Stimulated activated naive CD8-positive, alpha-beta T cell treated with anti-CD3 and anti-CD28 coated beads, Interleukin-15, Interleukin-2, amounts not matched to agents 100 U/mL and 50 U/mL, for 24 hours (primary cell): Measurements from ENCODE around the gene GYG1.
"Not testable (repeated sequence)": the region's sequence is repeated elsewhere in the genome, so short reads cannot be mapped to it uniquely, and the experiment has no call there.

Experiments used
- ATAC-seq: fragments of 150-1000 bp; cut with Tn5 transposase; one replicate; pipeline ENCODE4 v1.10.0; 2021
- DNase-seq: peaks from one replicate; pipeline ENCODE4 v3.0.0; 2021

The GYG1 gene

GRCh38 chr3:148987551-148987950 is 3.8 kb upstream of the GYG1 start:
- not testable (repeated sequence) for DNase-seq, ATAC-seq

- DNase-seq, result no peak
- ATAC-seq, result no peak
Observed at GRCh38 chr3:148990236-148990635, 1.1 kb upstream of the GYG1 start.

DNA sequence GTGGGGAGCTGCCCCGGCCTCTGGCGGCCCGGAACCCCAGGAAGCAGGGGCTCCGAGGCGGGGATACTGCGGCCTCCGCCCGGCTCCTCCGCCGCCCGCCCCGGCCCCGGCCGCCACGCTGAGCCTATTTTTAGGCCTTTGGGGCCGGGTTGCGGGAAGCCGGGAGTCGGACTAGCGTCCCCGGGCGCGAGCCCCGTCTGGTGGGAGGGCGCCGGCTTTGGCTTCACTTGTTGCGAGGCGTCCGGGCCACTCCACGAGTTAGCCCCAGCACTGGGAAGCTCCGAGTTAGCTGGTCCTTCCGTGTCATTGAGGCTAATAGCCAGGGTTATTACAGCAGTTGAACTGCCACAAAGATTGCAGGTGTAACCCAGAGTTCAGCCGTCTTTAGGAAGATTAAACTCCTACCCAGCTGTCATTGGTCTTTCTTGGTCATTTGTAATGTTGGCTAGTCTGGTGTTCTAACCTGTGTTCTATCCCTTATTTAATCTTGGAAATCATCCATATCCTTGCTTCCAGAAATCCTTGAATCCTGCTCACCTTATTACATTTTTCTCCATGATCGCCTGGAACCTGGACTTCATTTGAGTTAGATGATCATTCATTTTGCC is 791 bp downstream of the GYG1 start:
- ATAC-seq, result peak; percentile 7

DNA sequence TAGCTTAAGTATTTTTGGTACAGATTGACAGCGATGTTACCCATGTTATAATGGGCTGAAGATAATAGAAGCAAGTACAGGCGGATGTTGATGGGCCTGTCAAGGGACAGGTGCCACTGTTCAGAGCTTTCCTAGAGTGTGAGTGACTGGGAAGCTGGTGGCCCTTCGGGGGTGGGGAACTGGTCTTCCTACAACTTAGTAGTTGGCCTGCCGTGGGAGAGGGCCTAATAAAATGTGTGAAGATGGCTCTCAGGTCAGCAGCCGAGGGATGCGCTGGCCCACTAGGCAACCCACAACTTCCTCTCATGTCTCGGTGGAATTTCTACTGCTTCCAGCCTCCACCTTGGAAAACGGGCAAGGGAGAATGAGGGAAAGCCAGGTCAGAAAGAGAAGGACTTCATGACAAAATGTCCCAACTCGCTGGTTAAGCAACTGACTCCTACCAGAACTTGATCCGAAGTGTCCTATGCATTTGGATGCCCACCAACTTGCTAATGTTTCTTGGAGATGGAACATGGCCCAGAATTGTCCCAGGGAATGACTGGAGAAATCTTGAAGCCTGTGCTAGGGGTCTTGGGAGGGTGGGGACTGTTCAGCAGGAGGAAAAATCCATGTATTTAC is 1.4 kb downstream of the GYG1 start:
- no peak for ATAC-seq
- DNase-seq, result no peak

More for the DNA sequence above, 791 bp downstream of the GYG1 start:
- peak; percentile 43 for DNase-seq

DNA sequence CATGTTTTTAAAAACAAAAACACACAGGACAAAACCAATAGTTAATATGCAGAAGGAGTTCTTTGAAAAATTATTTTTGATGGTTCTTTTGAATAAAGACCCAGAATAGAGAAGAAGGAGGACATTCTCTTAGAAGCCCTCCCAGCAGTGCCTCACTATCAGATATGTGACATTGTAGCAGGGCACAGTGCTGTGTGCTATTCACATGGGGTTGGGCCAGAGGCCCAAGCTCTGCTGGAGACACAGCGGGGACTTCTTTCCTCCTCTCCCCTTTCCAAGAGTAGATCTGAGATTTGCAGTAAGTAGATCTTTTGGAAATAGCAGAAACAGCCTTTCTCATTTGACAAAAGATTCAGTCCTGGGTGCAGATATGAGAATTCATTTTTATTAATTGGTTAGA is 6.3 kb downstream of the GYG1 start:
- DNase-seq, result no peak
- ATAC-seq, result no peak

GRCh38 chr3:148998297-148998696 is 7.0 kb downstream of the GYG1 start:
- ATAC-seq, result no peak
- DNase-seq, result no peak

- ATAC-seq, result no peak
Observed at GRCh38 chr3:148998715-148999423, 7.5 kb downstream of the GYG1 start.

GRCh38 chr3:148999806-149000205 is 8.5 kb downstream of the GYG1 start:
- no peak for ATAC-seq
- no peak for DNase-seq

More at GRCh38 chr3:148998715-148999423, 7.5 kb downstream of the GYG1 start:
- DNase-seq, result no peak

DNA sequence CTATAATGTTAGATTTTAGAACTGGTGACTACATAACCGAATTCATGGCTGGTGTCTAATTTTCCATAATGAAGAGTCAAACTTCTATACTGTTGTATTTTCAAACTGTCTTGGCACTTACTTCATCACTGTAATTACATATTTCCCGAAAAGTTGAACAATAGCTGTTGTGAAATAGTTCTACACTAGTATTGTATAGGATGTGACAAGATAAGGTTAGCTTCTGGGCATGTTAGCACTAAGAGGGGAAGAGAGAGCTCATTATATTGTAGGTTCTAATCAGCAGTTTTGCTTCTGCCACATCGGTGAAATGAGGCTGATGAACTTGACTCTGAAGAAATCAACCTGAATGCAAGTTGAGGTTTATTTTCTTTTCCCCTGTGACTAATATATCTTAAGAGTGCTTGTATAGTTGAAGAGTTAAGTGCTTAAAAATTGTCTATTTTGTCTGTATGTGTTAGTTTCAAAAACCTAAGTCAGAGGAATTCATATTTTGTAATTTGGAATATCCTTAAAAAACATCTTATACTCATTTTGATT is 8.9 kb downstream of the GYG1 start:
- no peak for ATAC-seq
- DNase-seq, result no peak

GRCh38 chr3:149001727-149002126 is 10.4 kb downstream of the GYG1 start:
- ATAC-seq, result no peak

GRCh38 chr3:149003653-149004305 is 12.4 kb downstream of the GYG1 start:
- DNase-seq (no peak), ATAC-seq (no peak)

More at GRCh38 chr3:149001727-149002126, 10.4 kb downstream of the GYG1 start:
- DNase-seq, result no peak

GRCh38 chr3:149004622-149005021 is 13.3 kb downstream of the GYG1 start:
- ATAC-seq (no peak), DNase-seq (no peak)

- DNase-seq, result no peak
- no peak for ATAC-seq
Observed at GRCh38 chr3:149005416-149005815, 14.1 kb downstream of the GYG1 start.

DNA sequence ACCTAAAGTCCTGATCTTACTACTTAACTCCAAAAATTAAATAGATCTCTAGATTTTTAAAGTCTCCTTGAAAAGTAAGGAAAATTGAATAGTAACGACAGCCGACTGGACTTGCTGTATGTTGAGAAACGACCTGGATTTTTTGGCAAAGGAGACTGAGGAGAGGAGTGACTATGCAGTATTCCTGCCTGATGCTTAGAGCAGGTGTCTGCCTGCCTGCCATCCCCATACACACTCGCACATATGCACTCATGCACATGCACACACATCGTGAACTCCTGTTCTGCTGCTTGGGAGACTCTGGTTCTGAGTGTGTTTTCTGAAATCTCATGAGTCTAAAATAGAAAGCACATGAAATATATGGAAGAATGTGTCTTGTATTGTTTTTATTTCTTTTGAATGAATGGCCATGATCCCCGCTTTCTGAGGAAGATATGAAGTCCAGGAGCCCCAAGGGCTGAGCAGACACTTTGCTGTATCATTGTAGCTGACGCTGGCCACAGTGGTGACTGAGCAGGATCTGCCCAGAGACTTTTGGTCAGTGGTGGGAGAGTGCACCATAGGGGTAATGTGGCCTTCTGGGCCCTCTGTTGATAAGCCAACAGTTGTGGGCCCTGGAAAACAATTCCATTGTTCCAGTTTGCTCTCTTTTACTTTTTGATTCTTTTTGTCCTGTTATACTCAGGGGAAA is 16.4 kb downstream of the GYG1 start:
- no peak for ATAC-seq

DNA sequence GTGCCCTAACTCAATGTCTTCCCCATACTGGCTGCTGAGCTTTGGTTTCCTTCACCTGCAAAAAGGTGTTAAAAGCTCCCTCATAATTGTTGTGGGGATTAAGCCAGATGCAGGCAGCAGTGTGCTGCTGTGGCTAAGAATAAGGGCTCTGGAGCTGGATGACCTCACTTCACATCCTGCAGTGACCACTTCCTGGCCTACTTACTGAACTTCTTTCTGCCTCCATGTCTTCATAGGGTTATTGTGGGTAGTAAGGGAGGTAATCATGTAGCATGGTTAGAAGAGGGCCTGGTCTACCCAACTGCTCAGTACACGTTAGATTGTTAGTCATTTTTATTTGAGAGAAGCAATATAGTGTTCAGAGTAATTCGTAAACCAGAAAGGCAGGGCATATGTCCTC is 18.4 kb downstream of the GYG1 start:
- ATAC-seq (peak; percentile 88), DNase-seq (no peak)

More for the DNA sequence above, 16.4 kb downstream of the GYG1 start:
- DNase-seq, result no peak

- no peak for ATAC-seq
- DNase-seq, result no peak
Observed at GRCh38 chr3:149010504-149010951, 19.2 kb downstream of the GYG1 start.

DNA sequence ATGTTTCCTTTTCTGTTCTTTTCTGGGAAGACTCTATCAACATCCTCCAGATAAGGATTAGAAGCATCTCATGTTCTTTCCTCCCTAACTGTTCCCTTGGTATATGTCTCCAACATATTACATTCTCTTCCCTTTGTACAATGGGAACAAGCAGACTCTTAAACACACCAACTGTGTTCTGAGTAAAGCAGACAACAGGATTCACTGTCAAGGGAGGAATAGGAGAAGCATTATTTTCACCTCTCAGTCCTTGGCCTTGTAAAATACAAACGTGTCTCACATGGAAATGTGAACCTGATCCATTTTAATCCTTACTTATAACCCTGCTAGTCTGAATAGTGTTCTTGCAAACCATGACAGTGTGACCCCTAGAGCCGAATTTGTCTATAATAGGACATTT is 19.6 kb downstream of the GYG1 start:
- no peak for DNase-seq
- ATAC-seq, result no peak

DNA sequence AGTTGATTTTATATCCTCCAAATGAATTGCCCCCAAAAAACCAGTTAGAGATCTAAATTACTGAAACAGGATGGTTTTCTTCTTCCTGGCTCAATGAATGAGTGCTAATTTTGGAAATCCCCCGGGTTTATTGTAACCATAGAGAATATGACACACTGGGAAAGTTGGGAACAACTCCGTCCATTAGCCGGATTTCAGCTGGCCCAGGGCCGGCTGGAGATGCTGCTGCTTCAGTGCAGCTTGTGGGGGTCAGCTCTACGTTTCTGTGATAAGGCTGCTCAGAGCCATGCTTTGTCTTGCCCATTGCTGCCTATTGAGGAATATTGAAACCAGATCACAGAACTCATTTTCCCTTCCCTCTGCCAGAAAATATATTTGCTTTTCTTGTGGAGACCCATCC is 20.3 kb downstream of the GYG1 start:
- no peak for DNase-seq
- ATAC-seq, result no peak

- DNase-seq (no peak), ATAC-seq (no peak)
Observed at GRCh38 chr3:149013726-149014125, 22.4 kb downstream of the GYG1 start.

GRCh38 chr3:149015393-149015792 is 24.1 kb downstream of the GYG1 start:
- no peak for DNase-seq
- ATAC-seq, result no peak

- ATAC-seq (no peak), DNase-seq (no peak)
Observed at GRCh38 chr3:149016242-149016641, 24.9 kb downstream of the GYG1 start.
